BJ (cell line): ENCODE results near the gene MARCHF2. TPM values are rescaled to one million over a fixed set of nuclear protein-coding genes. Genes with fewer than 3 reads are reported as not detected.

ENCODE experiments used
- CTCF ChIA-PET: fragments of 350-600 bp; formaldehyde crosslinking; extraction: SDS; loops from one replicate; lab custom pipeline; 2021; ENCODE audit warnings: antibody characterized with exemption, inconsistent platforms; lab: Yijun Ruan, JAX
- POLR2A ChIA-PET: fragments of 300-600 bp; sonication (Branson Sonifier 250); formaldehyde crosslinking; extraction: SDS; loops from one replicate; lab custom pipeline; 2021; ENCODE audit warnings: antibody characterized with exemption; lab: Charles Lee
- DNase-seq: peaks from one replicate; pipeline ENCODE4 v3.0.0-alpha.2; 2011; ENCODE audit warnings: low read depth
- H3K27me3 ChIP-seq: 2 replicates; pipeline ENCODE4 v1.6.0; 2011; ENCODE audit warnings: low read length; ENCODE audit not compliant: control insufficient read depth, insufficient read depth
- H3K36me3 ChIP-seq: 2 replicates; pipeline ENCODE4 v1.5.1; 2011; ENCODE audit warnings: low read length; ENCODE audit not compliant: control insufficient read depth, insufficient read depth
- H3K4me3 ChIP-seq: 2 replicates; pipeline ENCODE4 v1.5.1; 2011; ENCODE audit warnings: low read depth, mild to moderate bottlenecking, control low read depth, low read length
- polyA plus RNA-seq: library from polyadenylated mRNA; depleted of rRNA; stranded (reverse); fragments of >200 nt; gene quantifications from 2 replicates; pipeline ENCODE4 v1.2.3, GENCODE V29; 2011
- TF ChIP-seq, protein P1 (sequence below): IDR thresholded peaks from 2 replicates; pipeline ENCODE4 v1.5.1; 2011; ENCODE audit warnings: low read depth, mild to moderate bottlenecking, control low read depth, inconsistent platforms, low read length, moderate library complexity; ENCODE audit not compliant: insufficient read depth

MARCHF2 gene
- polyA plus RNA-seq, 1 experiment: 39.3 TPM

DNA sequence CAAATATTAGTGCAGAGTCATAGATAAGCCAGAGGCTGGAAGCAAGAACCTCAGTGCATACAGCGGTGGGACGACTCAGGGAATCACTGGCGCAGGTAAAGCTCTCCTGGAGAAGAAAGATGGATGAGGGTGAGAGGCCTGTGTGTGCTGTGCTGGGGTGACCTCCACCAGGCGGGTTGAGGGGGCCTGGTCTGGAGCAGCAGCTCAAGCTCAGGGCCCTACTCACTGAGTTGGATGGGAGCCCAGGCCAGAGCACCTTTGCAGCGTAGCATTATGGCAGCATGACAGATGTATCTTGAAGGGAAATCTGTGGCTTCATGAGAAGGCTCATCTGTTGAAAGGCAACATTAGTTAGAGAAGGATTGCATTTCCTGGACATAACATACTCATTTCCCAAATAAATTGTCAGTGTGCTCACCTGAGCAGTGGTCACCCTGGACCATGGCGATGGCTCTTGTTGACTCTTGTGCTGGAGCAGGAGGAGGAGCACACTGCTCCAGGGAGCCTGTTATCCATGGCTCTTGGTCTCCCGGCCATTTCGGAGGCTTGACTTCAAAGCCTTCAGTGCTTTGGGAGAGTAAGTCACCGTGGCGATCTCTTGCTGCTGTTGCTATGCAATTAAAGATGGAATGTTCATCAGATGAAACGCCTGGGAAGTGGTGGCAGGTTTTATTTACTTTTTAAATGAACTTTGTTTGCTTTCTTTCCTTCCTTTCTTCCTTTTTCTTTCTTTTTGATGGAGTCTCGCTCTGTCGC is 56.7 kb downstream of the MARCHF2 start:
- POLR2A ChIA-PET: no interaction called here
- TF ChIP-seq, protein P1, sequence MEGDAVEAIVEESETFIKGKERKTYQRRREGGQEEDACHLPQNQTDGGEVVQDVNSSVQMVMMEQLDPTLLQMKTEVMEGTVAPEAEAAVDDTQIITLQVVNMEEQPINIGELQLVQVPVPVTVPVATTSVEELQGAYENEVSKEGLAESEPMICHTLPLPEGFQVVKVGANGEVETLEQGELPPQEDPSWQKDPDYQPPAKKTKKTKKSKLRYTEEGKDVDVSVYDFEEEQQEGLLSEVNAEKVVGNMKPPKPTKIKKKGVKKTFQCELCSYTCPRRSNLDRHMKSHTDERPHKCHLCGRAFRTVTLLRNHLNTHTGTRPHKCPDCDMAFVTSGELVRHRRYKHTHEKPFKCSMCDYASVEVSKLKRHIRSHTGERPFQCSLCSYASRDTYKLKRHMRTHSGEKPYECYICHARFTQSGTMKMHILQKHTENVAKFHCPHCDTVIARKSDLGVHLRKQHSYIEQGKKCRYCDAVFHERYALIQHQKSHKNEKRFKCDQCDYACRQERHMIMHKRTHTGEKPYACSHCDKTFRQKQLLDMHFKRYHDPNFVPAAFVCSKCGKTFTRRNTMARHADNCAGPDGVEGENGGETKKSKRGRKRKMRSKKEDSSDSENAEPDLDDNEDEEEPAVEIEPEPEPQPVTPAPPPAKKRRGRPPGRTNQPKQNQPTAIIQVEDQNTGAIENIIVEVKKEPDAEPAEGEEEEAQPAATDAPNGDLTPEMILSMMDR: no peak
- CTCF ChIA-PET: interaction anchor here (1.5 kb wide), 1 partner anchor 108 kb away, joined by 6 read pairs; no protein-coding TSS in a partner anchor
- Histone ChIP-seq H3K36me3 (peaks cover 29% of the 10 kb centered on the region), H3K27me3 (no peaks in the 10 kb centered on the region), H3K4me3 (no peak overlapping the region)
- DNase-seq: no peak

DNA sequence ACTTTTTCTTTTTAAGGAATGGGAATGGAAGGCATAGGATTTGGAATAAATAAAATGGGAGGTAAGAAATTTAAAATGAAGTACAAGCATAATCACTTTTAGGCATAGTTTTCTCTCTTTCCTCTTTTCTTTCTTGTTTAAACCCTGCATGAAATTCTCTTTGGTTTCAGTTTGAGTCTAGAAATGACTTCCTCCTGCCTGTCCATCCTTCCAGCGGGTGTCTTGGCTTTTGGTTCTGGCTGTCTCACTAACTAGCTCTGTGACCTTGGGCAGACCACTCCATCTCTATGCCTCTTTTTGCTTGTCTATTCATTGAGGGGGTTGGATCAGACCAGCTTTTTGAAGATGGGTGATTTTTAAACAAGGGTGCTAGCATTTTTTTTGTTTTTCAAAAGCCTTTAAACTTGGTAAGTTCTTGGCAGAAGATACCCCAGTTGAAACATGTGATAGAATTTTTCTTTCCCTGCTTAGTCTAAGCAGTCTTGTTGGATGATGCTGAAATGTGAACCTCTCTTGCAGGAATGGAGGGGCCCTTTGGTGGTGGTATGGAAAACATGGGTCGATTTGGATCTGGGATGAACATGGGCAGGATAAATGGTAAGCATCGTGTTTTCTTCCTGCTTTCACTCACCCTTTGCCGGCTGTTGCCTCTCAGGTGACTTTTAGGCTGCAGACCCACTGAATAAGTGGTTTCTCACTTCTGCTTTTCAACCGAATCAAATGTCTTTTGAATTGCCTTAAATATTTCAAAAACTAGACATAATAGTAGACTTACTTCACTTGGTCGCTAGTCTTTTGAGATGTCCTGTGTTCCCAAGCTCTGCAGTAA is 60.8 kb downstream of the MARCHF2 start:
- peaks cover 28% of the 10 kb centered on the region for H3K36me3 ChIP-seq
- DNase-seq: no peak

DNA sequence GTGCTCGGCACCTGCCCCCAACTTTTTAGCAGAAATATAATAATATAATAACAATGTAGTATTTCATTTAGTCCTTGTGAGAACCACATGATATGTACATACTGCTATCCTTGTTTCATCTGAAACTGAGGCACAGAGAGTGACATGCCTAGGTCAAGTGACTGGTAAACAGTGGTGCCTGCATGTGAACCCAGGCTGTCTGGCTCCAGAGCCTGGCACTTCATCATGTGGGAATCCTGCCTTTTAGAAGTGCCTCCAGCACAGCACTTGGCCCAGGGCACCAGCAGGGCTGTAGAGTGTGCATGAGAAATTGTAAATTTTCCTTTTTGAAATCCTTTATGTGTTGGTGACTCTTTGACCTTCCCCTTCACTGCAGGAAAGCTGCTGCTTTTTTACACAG is 61.9 kb downstream of the MARCHF2 start:
- CTCF ChIA-PET: interaction anchor here (0.8 kb wide), 1 partner anchor 107 kb away, joined by 3 read pairs; no protein-coding TSS in a partner anchor
- H3K36me3 ChIP-seq: peaks cover 23% of the 10 kb centered on the region
- POLR2A ChIA-PET: interaction anchor here (0.7 kb wide), 1 partner anchor 887 kb away, joined by 8 read pairs; no protein-coding TSS in a partner anchor

More for the DNA sequence above, 60.8 kb downstream of the MARCHF2 start:
- ChIA-PET POLR2A (no interaction called here), CTCF (interaction anchor here (0.6 to 1.1 kb wide), 3 partner anchors 18 to 119 kb away, joined by 3 to 4 read pairs (median 4); no protein-coding TSS in a partner anchor)
- no peaks in the 10 kb centered on the region for H3K27me3 ChIP-seq
- TF ChIP-seq, protein P1: no peak
- H3K4me3 ChIP-seq: no peak overlapping the region

DNA sequence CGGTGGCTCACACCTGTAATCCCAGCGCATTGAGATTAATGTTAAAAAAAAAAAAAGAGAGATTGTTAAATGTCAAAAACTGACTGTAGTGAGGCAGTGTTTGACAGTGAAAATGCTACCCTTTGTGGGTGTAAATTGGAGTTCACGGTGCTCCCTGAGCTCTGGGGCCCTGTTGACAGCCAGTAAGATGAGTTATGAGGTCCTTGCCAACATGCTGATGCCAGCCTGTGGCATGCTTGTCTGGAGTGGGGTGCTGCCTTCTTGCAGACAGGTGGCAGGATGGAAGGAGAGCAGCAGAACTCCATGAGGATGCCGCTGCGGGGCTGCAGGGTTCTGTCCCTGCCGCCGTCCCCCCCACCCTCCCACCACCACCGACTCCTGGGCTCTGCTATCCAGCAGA is 63.4 kb downstream of the MARCHF2 start:
- POLR2A ChIA-PET: no interaction called here
- no peak overlapping the region for H3K4me3 ChIP-seq

More for the DNA sequence above, 61.9 kb downstream of the MARCHF2 start:
- H3K27me3 ChIP-seq: no peaks in the 10 kb centered on the region
- H3K4me3 ChIP-seq: no peak overlapping the region
- TF ChIP-seq, protein P1: no peak
- no peak for DNase-seq

More for the DNA sequence above, 63.4 kb downstream of the MARCHF2 start:
- Histone ChIP-seq H3K36me3 (peaks cover 21% of the 10 kb centered on the region), H3K27me3 (no peaks in the 10 kb centered on the region)
- TF ChIP-seq, protein P1: no peak
- no peak for DNase-seq
- CTCF ChIA-PET: interaction anchor here (1.1 kb wide), 1 partner anchor 11 kb away, joined by 10 read pairs; no protein-coding TSS in a partner anchor
